ENCODE measurements around the gene SYDE2. TPM values are rescaled to one million over a fixed set of nuclear protein-coding genes. Genes with fewer than 3 reads are reported as not detected.

The SYDE2 gene
- total and polyA plus RNA-seq, 4 donors = 1.9 to 48.9 (median 10.3) TPM

DNA sequence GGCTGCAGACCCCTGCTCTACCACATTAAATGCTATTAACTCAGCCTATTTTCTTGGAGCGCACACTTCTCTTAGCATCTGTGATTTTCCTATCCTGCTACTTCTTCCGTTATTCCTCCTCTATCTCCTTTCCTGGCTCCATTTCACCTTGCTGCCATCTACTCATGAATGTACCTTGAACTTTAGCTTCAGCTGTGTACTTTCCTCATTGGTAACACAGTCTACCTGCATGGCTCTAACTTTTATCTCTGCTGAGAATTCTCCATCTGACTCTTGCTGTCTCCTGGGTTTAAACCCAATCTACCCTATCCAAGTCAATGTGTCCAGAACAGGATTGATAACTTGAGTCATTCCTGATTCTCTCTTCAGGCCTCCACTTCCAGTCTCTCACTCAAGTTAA lies 84.9 kb downstream of the SYDE2 start:
- no peak overlapping the region for H3K4me3 ChIP-seq
- H3K9ac ChIP-seq (ENCODE audit: insufficient read depth in 1 of 2, low read length in 2 of 2) = no peak overlapping the region
- DNase-seq (no peak), ATAC-seq (ENCODE audit: insufficient read depth, low FRiP score) (no peak)
- no peak overlapping the region for H3K27ac ChIP-seq (ENCODE audit: low read depth in 1 of 2, low read length in 1 of 2)
- no peaks in the 10 kb centered on the region for H3K4me1 ChIP-seq (ENCODE audit: control insufficient read depth in 5 of 5, insufficient read depth in 5 of 5, low read length in 5 of 5)
- TF ChIP-seq, protein P1, sequence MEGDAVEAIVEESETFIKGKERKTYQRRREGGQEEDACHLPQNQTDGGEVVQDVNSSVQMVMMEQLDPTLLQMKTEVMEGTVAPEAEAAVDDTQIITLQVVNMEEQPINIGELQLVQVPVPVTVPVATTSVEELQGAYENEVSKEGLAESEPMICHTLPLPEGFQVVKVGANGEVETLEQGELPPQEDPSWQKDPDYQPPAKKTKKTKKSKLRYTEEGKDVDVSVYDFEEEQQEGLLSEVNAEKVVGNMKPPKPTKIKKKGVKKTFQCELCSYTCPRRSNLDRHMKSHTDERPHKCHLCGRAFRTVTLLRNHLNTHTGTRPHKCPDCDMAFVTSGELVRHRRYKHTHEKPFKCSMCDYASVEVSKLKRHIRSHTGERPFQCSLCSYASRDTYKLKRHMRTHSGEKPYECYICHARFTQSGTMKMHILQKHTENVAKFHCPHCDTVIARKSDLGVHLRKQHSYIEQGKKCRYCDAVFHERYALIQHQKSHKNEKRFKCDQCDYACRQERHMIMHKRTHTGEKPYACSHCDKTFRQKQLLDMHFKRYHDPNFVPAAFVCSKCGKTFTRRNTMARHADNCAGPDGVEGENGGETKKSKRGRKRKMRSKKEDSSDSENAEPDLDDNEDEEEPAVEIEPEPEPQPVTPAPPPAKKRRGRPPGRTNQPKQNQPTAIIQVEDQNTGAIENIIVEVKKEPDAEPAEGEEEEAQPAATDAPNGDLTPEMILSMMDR (IDR thresholded peaks at IDR 0.05; ENCODE audit: control extremely low read depth, extremely low read depth) = no peak
- H3K9me3 ChIP-seq (ENCODE audit: control insufficient read depth in 4 of 4, insufficient read depth in 3 of 4, low read length in 3 of 4) = no peaks in the 10 kb centered on the region
- H3K27me3 ChIP-seq (ENCODE audit: control insufficient read depth in 3 of 3, insufficient read depth in 3 of 3, low read length in 2 of 3) = no peaks in the 10 kb centered on the region
- H3K36me3 ChIP-seq (ENCODE audit: control insufficient read depth in 4 of 4, insufficient read depth in 4 of 4, low read length in 4 of 4) = no peaks in the 10 kb centered on the region
- 93 to 96% methylated on average over 2 of the region's 2 CpGs for WGBS, 2 donors

DNA sequence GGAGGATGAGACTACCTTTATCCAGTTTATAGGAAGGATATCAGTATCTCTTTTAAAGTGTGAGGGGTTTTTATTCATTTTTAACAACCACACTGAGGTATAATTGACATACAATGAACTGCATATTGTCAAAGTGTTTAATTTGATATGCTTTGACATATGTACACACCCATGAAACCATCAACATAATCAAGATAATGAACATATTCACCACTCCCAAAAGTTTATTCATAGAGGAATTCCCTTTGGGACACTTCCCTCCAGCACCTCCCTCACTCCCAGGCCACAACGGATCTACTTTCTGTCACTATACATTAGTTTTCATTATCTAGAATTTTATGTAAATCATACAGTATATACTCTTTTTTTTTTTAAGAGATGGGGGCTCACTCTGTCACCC lies 89.1 kb downstream of the SYDE2 start:
- H3K9ac ChIP-seq (ENCODE audit: insufficient read depth in 1 of 2, low read length in 2 of 2) = no peak overlapping the region
- TF ChIP-seq, protein P1 (IDR thresholded peaks at IDR 0.05; ENCODE audit: control extremely low read depth, extremely low read depth) = no peak
- 81 to 87% methylated on average over 1 of the region's 1 CpG for WGBS, 2 donors
- H3K27ac ChIP-seq (ENCODE audit: low read depth in 1 of 2, low read length in 1 of 2) = no peak overlapping the region
- H3K4me3 ChIP-seq = no peak overlapping the region
- ATAC-seq (ENCODE audit: insufficient read depth, low FRiP score) (no peak), DNase-seq (no peak)
- H3K36me3 ChIP-seq (ENCODE audit: control insufficient read depth in 4 of 4, insufficient read depth in 4 of 4, low read length in 4 of 4) = no peaks in the 10 kb centered on the region
- no peaks in the 10 kb centered on the region for H3K9me3 ChIP-seq (ENCODE audit: control insufficient read depth in 4 of 4, insufficient read depth in 3 of 4, low read length in 3 of 4)
- no peaks in the 10 kb centered on the region for H3K27me3 ChIP-seq (ENCODE audit: control insufficient read depth in 3 of 3, insufficient read depth in 3 of 3, low read length in 2 of 3)
- no peaks in the 10 kb centered on the region for H3K4me1 ChIP-seq (ENCODE audit: control insufficient read depth in 5 of 5, insufficient read depth in 5 of 5, low read length in 5 of 5)

DNA sequence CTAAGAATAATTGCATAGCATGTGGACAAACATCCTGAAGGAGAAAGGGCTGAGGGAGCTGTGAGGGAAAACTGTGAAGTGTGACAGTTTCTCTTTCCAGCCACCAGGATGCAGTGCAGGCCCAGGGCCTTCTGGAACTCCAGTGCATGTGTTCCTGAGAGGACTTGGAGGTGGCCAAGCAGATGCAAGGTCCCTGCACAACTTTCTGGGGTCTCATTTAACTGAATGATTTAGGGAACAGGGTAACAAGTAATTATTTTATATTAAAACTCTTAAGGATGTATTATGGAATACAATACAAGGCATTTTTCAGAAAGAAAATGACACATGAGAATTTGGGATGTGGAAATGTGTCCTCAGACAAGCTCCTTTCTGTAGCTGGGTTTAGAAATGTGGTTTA lies 91.3 kb downstream of the SYDE2 start:
- Histone ChIP-seq H3K27me3 (ENCODE audit: control insufficient read depth in 3 of 3, insufficient read depth in 3 of 3, low read length in 2 of 3) (no peaks in the 10 kb centered on the region), H3K36me3 (ENCODE audit: control insufficient read depth in 4 of 4, insufficient read depth in 4 of 4, low read length in 4 of 4) (no peaks in the 10 kb centered on the region), H3K27ac (ENCODE audit: low read depth in 1 of 2, low read length in 1 of 2) (no peak overlapping the region), H3K9ac (ENCODE audit: insufficient read depth in 1 of 2, low read length in 2 of 2) (no peak overlapping the region), H3K4me3 (no peak overlapping the region), H3K9me3 (ENCODE audit: control insufficient read depth in 4 of 4, insufficient read depth in 3 of 4, low read length in 3 of 4) (no peaks in the 10 kb centered on the region), H3K4me1 (ENCODE audit: control insufficient read depth in 5 of 5, insufficient read depth in 5 of 5, low read length in 5 of 5) (peaks cover 0 to 6% (median 0%) of the 10 kb centered on the region in 5 donors)
- DNase-seq = peak; percentile 68 to 86 (median 76)
- TF ChIP-seq, protein P1 (IDR thresholded peaks at IDR 0.05; ENCODE audit: control extremely low read depth, extremely low read depth) = peak; percentile 67
- peak; percentile 72 for ATAC-seq (ENCODE audit: insufficient read depth, low FRiP score)

Small RNAs within 50 kb of the gene (small RNA-seq; reads per million reads assigned to genes)
- gene MIR4423 (ENCODE audit: low replicate concordance) = 0.79 reads per million, percentile 76 among the genes with 10 or more reads in this experiment

Other genes starting within 250 kb of the SYDE2 start
- gene MCOLN2, start 203.9 kb downstream of the SYDE2 start, total RNA-seq = 10 to 100 TPM in 1 of 2 donors, 1 to 10 TPM in 1; 5.0 to 17.1 TPM
- 1 to 10 TPM; 4.2 to 9.8 TPM for gene MCOLN2, start 203.9 kb downstream of the SYDE2 start, polyA plus RNA-seq
- gene MCOLN3, start 152.5 kb downstream of the SYDE2 start, total RNA-seq = 1 to 10 TPM in 1 of 2 donors, under 1 TPM in 1; 0.68 to 4.2 TPM
- 1 to 10 TPM in 1 of 2 donors, under 1 TPM in 1; 0.84 to 4.5 TPM for gene MCOLN3, start 152.5 kb downstream of the SYDE2 start, polyA plus RNA-seq
- 10 to 100 TPM; 20.9 to 38.2 TPM for gene C1orf52, start 58.6 kb upstream of the SYDE2 start, total RNA-seq
- 10 to 100 TPM; 18.8 to 35.7 TPM for gene C1orf52, start 58.6 kb upstream of the SYDE2 start, polyA plus RNA-seq
- gene BCL10, start 75.6 kb upstream of the SYDE2 start, total RNA-seq = 10 to 100 TPM; 26.2 to 32.3 TPM
- gene BCL10, start 75.6 kb upstream of the SYDE2 start, polyA plus RNA-seq = 10 to 100 TPM in 1 of 2 donors, 1 to 10 TPM in 1; 9.9 to 11.3 TPM